Measurements from ENCODE around the gene SRCAP. TPM values are rescaled to one million over a fixed set of nuclear protein-coding genes. Genes with fewer than 3 reads are reported as not detected.
A peak's percentile ranks its signal among the peaks of the same experiment; 100 is the strongest.

Gene SRCAP
- total and polyA plus RNA-seq, 2 of the 8 experiments (the other 6 are each of a cell fraction or from before 2014, with no cell fraction given), result 5.5 to 54.3 TPM

DNA sequence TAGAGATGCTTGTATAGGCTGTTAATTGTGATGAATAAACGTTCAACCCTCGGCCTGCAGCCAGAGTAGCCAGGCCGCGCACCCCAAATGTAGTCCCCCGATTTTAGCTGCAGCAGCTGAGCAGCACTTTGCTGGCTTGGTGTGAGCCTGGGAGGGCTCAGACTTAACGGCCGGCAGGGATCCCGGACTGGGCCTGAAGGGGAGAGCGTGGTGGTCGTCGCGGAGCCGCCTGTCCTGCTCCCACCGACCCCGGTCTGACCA lies 76.1 kb downstream of the SRCAP start:
- peak overlapping the region; percentile 32 for H3K4ac ChIP-seq (replicated peaks; ENCODE audit: insufficient read length, low read depth, low read length)
- H3K27ac ChIP-seq (ENCODE audit: low read depth, low read length), result no peak overlapping the region
- peaks cover 4 to 38% of the 10 kb centered on the region in 2 experiments for H4K20me1 ChIP-seq (replicated peaks in 1 of 2; ENCODE audit: control insufficient read depth in 1 of 2, insufficient read depth in 2 of 2, low read length in 2 of 2)
- H2BK5ac ChIP-seq (ENCODE audit: low read depth, low read length), result no peak overlapping the region; the same call in 1 of the 2 replicates
- ChIA-PET POLR2A (ENCODE audit: partially characterized antibody) (interaction anchor here (0.8 to 6.5 kb wide), 31 partner anchors 8 to 179 kb away, joined by 3 to 63 read pairs (median 5); partner anchors contain the start of genes CFAP119, CTF1, FBXL19 and PHKG2), CTCF (ENCODE audit: partially characterized antibody) (interaction anchor here (0.8 to 1.4 kb wide), 3 partner anchors 12 to 127 kb away, joined by 3 to 4 read pairs (median 3); no protein-coding TSS in a partner anchor)
- H2BK20ac ChIP-seq (ENCODE audit: low read length), result no peak overlapping the region
- no peak overlapping the region for H3K18ac ChIP-seq (ENCODE audit: extremely low read depth, low read length)
- no peak overlapping the region for H2BK12ac ChIP-seq (ENCODE audit: low read depth, low read length)
- DNase-seq (ENCODE audit: low read depth in 1 of 2, low spot score in 2 of 2), result no peak
- H2AK5ac ChIP-seq (ENCODE audit: low read depth, low read length), result no peak overlapping the region
- peaks cover 15 to 35% (median 29%) of the 10 kb centered on the region in 4 experiments for H3K36me3 ChIP-seq (ENCODE audit: control insufficient read depth in 2 of 4, insufficient read depth in 4 of 4, low read length in 3 of 4)
- 24% methylated on average over 13 of the region's 15 CpGs; no CpG with 5 or more reads in 1 of the 2 experiments for WGBS, 2 experiments (ENCODE audit: extremely low coverage in 1 of 2, insufficient coverage in 1 of 2, insufficient read length in 1 of 2, insufficient replicate concordance in 2 of 2, low coverage in 1 of 2, low lambda C conversion rate in 2 of 2, missing lambda C conversion rate in 1 of 2)
- H3K79me1 ChIP-seq (ENCODE audit: low read depth, low read length), result no peaks in the 10 kb centered on the region; the same call in 1 of the 2 replicates
- peaks cover 4% of the 10 kb centered on the region; the same call in 1 of the 2 replicates for H3K23me2 ChIP-seq (ENCODE audit: low read depth, low read length)
- H3K4me3 ChIP-seq (ENCODE audit: extremely low read depth in 1 of 4, insufficient read depth in 2 of 4, low read depth in 3 of 4, low read length in 4 of 4), result peak overlapping the region; percentile 67 to 84 (median 76); a peak in 7 of 8 replicates
- H4K8ac ChIP-seq (ENCODE audit: extremely low read depth, insufficient read depth, low read length), result peak overlapping the region; percentile 95; the same call in 1 of the 2 replicates
- H3K79me2 ChIP-seq (ENCODE audit: control insufficient read depth in 1 of 2, insufficient read depth in 2 of 2, low read length in 2 of 2), result no peaks in the 10 kb centered on the region
- no peak overlapping the region for H3K23ac ChIP-seq (ENCODE audit: insufficient read length)
- H3K56ac ChIP-seq (replicated peaks; ENCODE audit: insufficient read length, low read depth, low read length), result no peak overlapping the region
- H4K91ac ChIP-seq (replicated peaks; ENCODE audit: insufficient read length, low read length), result no peak overlapping the region
- H3K9me3 ChIP-seq (ENCODE audit: insufficient read depth in 2 of 2, low read depth in 1 of 2, low read length in 1 of 2), result no peaks in the 10 kb centered on the region
- H3K9ac ChIP-seq (replicated peaks in 1 of 4; ENCODE audit: extremely low read depth in 1 of 4, low read depth in 3 of 4, low read length in 3 of 4), result peak overlapping the region in 2 of 4 experiments; percentile 40 to 93; a peak in 2 of 7 replicates
- peaks cover 0 to 11% (median 5%) of the 10 kb centered on the region in 4 experiments; a peak in 5 of 7 replicates for H3K4me1 ChIP-seq (replicated peaks in 1 of 4; ENCODE audit: control insufficient read depth in 3 of 4, insufficient read depth in 4 of 4, low read length in 3 of 4)
- no peak overlapping the region for H2BK120ac ChIP-seq (replicated peaks; ENCODE audit: low read depth, low read length)
- no peak for FAIRE-seq
- no peak overlapping the region for H3K14ac ChIP-seq (ENCODE audit: insufficient read length)
- no peaks in the 10 kb centered on the region for H3K27me3 ChIP-seq (replicated peaks in 1 of 4; ENCODE audit: control insufficient read depth in 3 of 4, extremely low read depth in 1 of 4, insufficient read depth in 3 of 4, low read length in 3 of 4)
- H2BK15ac ChIP-seq (ENCODE audit: low read length), result no peak overlapping the region
- H3K4me2 ChIP-seq (ENCODE audit: insufficient read depth in 1 of 2, low read depth in 2 of 2, low read length in 2 of 2), result peak overlapping the region; percentile 63 to 92
- H2AFZ ChIP-seq (ENCODE audit: low read length), result no peak overlapping the region
- no peak overlapping the region for H4K5ac ChIP-seq (ENCODE audit: insufficient read length, low read depth, low read length)
- TF ChIP-seq RXRA (IDR thresholded peaks at IDR 0.05; ENCODE audit: insufficient read depth, low read depth, low read length), result no peak
- no peak for TF ChIP-seq BRCA1 (IDR thresholded peaks at IDR 0.05; ENCODE audit: low read depth, low read length)
- TF ChIP-seq JUND (IDR thresholded peaks at IDR 0.05; ENCODE audit: low read length), result no peak
- no peak for TF ChIP-seq CBX5 (IDR thresholded peaks at IDR 0.05; ENCODE audit: low read depth, low read length)
- no peak for TF ChIP-seq TAF7 (optimal IDR thresholded peaks at IDR 0.05; ENCODE audit: borderline replicate concordance, low read depth, low read length)
- no peak for TF ChIP-seq RFX5 (IDR thresholded peaks at IDR 0.05; ENCODE audit: borderline replicate concordance, low read depth, low read length)
- TF ChIP-seq SUZ12 (IDR thresholded peaks at IDR 0.05; ENCODE audit: low read length), result no peak

Measured in H1 (cell line).